Ecto neural progenitor cell (in vitro differentiated cells): ENCODE results near the gene CABLES1.
"Not testable (repeated sequence)": the region's sequence is repeated elsewhere in the genome, so short reads cannot be mapped to it uniquely, and the experiment has no call there.

Experiments used
- DNase-seq: peaks from one replicate; pipeline ENCODE4 v3.0.0-alpha.2; 2018; ENCODE audit warnings: low spot score

The CABLES1 gene

DNA sequence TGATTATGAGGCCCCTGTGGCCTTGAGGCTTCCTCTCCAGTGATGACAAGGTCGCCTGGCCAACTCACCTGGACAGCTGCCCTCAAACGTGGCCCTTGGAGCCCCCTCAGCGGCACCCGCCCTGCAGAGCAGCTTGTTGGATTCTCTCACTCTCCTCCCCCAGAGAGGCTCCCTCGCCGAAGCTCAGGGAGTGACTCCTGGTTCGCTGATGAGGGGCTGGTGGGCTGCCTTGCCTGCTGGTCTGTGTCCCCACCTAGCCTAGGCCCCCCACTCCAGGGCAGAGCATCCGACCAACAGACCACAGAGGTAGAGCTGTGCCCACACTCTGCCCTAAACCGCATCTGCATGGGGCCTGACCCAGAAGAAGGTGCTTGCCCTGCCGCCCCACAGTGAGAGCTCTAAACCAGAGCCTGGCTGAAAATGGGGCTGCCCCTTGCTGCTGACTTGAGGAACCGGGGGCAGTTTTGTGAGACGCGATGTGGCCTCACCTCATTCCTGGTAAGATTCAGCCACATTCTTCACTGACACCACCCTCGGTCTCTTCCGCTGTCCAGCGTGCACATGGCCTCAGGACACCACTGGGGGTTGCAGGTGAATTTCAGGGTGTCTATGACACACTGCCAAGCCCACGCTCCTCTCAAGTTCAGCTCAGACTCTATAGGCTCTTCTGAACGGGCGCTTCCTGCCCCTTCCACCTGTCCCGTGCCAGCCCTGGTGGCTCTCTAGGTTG is 131.6 kb downstream of the CABLES1 start:
- no peak for DNase-seq

DNA sequence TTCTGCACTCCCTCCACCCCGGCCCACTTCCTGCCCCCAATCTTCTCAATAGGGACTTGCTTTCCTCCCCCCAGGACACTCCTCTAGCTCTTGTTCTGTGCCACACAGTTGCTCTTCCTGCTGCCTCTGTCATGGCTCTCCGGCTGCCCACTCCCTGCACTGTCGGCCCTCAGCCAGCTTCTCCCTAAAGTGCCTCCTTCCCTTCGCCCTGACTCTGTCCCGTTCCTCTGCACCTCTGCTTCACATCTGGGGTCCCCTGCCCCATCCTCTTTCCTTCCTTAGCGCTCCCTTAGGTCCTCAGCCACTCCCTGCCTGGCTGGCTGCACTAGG is 132.1 kb downstream of the CABLES1 start:
- DNase-seq = no peak

DNA sequence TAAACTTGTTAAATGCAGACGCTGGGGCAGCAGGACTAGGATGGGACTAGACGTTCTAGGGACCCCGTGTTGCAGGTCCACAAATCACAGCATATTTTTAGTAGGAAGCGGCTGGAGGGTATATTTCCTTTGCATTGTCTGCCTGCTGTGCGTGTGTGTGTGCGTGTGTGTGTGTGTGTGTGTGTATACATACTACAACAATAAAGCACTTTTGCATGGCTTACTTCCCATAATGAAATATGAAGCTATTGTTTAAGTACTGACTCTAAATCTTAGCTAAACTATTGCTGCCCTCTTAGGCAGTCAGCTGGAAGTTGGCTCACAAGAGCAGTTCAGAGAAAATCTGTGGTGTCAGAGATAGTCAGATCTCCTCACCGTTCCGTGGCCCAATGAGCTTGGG is 133.4 kb downstream of the CABLES1 start:
- DNase-seq = no peak

DNA sequence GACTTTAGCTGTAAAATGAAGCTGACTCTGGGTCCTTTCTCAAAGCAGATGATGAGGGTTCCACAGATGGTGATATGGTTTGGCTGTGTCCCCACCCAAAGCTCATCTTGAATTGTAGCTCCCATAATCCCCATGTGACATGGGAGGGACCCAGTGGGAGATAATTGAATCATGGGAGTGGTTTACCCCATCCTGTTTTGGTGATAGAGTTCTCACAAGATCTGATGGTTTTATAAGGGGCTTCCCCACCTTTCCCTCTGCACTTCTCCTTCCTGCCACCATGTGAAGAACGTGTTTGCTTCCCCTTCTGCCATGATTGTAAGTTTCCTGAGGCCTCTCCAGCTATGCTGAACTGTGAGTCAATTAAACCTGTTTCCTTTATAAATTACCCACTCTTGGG is 133.8 kb downstream of the CABLES1 start:
- not testable (repeated sequence) for DNase-seq

DNA sequence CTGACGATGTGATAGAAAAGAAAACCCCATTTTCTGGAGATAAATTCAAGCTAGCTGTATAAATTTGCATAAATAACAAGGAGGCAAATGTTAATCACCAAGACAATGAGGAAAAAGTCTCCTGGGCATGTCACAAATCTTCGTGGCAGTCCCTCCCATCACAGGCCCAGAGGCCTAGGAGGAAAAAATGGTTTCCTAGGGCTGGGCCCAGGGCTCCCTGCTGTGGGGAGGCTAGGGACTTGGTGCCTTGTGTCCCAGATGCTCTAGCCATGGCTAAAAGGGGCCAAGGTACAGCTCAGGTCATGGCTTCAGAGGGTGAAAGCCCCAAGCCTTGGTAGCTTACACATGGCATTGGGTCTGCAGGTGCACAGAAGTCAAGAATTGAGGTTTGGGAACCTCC is 134.6 kb downstream of the CABLES1 start:
- DNase-seq = no peak

DNA sequence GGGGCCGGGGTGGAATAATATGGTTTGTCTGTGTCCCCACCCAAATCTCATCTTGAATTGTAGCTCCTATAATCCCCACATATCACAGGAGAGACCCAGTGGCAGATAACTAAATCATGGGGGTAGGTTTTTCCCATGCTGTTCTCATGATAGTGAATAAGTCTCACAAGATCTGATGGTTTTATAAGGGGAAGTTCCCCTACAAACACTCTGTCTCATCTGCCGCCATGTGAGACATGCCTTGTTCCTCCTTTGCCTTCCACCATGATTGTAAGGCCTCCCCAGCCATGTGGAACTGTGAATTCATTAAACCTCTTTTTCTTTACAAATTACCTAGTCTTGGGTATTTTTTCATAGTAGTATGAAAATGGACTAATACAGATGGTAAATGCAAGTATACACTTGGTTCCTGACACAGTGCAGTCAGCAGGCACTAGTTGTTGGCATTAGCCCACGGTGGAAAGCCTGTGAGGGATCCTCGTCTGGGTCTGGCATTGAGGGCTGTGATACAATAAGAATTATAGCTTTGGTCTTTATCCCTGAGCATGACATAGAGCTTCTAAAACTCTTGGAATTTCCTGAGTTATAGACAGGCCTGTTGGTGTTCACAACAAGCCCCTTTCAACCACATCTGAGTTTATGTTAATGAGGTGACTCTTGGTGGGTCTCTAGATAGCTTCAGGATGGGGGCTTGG is 135.8 kb downstream of the CABLES1 start:
- DNase-seq = no peak

DNA sequence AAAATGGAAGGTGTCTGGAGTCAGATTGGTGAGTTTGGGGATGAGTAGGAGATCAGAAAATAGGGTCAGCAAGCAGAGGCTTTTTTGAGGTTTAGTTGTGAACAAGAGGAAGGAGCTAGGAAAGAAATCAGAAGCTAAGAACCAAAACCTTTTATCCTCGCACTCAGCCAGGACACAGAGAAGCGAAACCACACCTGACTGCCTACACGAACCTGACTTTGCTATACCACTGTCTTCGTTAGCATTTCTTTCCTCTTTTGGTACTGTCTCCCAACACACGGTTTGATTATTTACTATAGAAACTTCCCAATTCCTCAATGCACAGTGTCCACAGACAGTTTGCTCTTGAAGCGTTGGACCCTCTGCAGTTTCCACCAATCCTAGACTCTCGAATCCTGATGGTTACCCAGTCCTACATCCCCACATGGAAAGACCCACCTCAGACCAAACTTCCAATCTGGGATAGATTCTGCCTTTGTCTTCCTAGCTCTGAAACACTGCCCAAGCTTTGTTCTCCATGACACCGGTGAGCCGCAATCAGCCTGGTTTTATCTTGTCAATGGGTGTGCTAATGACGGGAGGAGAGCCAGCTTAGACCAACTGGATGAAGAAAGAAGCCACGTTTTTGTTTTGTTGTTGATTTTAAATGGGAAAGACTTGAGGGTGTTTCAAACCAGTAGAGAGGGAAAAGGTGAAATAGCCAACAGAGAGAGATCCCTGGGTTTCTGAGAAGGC is 137.4 kb downstream of the CABLES1 start:
- no peak for DNase-seq

DNA sequence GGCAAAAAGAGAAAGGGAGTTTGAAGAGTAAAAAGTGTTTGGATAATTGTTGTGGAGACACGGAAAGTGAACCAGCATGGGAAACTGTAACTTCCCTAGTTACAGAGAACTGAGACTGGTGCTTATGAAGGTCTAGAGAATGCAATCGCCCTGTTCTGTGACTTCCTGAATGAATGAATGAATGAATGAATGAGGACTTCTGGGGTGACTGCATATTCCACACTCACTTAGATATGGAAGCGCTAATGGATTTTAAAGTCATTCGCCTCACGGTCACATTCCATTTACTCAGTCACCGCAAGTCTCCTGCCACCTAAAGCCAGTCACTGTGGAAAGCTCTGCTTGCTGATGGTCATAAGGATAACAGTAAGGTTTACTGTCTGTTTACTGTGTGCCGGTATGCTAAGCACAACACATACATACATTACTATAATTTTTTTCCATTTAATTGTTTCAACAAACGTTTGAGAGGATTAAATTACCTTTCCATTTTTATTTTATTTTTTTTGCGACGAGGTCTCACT is 138.2 kb downstream of the CABLES1 start:
- DNase-seq = no peak

DNA sequence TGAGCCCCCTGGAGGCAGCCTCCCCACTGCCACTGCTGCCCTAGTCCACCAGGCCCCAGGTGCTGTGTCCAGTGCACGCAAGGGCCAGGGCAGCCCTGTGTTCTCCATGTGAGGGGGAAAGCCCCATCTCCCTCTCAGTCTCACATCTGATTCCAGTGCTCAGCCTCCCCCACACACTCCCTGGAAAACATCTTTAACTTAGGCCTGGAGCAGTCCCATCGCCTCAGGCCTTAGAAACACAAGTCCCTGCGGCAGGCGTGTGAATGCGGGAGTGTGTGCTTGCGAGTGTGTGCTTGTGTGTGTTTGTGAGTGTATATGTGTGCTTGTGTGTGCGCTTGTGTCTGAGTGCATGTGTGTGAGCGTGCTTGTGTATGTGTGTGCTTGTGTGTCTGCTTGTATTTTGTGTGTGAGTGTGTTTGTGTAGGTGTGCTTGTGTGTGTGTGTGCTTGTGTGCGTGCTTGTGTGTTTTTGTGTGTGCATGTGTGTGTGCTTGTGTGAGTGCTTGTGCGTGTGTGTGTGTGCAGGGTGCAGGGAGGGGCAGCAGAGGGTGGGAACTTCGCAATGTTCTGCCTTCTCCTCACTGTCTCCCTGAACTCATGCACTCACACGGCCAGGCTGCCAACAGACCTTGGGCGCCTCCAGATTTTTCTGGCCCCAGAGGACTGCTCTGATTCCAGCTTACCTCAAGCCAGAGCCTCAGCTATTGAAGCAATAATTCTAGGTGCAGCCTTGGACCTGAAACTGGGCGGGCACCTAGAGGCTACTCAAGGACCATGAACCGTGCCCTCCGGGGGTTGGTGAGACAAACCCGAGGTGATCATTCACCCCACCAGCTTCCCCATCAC is 139.6 kb downstream of the CABLES1 start:
- no peak for DNase-seq

DNA sequence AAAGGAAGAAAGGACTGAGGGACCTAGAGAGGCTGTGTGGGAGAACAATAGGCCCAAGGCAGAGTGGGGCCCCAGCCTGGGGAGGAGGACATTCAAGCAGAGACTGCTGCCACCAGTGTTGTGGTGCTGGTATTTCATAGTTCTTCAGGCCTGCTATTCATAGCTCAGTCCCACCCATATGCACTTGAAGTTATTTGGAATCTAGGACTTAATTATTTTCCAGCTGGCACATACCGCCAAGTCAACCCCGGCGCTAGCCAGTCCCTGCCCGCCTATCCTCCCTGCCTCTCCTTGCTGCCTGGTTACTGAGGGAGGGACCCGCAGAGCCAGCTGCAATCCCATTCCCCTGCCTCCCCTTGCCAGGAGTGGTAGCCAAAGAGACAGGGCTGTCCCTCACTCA is 141.2 kb downstream of the CABLES1 start:
- no peak for DNase-seq

DNA sequence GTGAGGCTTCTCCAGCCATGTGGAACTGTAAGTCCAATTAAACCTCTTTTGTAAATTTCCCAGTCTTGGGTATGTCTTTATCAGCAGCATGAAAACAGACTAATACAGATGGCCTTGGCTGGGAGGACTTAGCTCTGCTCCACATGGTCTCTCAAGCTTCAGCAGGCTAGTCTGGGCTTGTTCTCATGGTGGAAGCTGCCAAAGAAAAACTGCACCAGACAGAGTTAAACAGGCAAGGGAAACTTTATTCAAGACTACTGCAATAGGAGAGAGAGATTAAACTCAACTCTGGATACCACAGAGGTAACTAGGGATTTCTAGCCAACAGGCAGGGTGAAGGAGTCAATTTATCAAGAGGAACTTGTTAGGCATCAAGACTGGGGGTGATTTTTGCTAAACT is 142.1 kb downstream of the CABLES1 start:
- DNase-seq = no peak

DNA sequence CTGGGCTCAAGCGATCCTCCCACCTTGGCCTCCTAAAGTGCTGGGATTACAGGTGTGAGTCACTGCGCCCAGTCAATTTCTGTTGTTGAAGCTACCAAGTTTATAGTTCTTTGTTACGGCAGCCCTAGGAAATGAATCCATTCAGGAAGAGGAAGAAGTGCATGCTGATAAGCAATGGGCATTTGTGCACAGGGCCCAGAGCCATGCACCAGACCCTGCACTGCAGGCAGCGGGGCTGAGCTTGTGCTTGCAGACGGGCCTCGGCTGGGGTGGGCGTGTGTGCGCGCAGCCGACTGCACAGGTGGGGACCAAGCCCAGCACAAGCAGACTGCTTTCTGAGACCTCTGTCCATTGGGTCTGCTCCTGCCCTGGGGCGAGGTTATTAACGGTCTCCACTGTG is 144.6 kb downstream of the CABLES1 start:
- no peak for DNase-seq

DNA sequence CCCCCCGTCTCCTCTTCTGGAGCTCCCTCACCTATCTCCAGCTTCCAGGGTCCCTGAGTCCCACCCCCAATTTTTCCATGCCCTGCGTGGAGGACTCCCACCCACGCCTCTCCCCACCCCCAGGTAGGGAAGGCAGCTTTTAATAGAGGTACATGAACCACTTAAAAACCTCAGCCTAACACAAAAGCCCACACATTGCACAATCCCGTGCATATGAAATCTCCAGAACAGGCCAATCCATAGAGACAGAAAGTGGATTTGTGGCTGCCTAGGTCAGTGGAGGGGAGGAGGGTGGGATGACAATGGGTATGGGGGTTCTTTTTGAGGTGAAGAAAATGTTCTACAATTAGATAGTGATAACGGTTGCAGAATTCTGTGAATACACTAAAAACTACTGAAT is 145.6 kb downstream of the CABLES1 start:
- DNase-seq = no peak

DNA sequence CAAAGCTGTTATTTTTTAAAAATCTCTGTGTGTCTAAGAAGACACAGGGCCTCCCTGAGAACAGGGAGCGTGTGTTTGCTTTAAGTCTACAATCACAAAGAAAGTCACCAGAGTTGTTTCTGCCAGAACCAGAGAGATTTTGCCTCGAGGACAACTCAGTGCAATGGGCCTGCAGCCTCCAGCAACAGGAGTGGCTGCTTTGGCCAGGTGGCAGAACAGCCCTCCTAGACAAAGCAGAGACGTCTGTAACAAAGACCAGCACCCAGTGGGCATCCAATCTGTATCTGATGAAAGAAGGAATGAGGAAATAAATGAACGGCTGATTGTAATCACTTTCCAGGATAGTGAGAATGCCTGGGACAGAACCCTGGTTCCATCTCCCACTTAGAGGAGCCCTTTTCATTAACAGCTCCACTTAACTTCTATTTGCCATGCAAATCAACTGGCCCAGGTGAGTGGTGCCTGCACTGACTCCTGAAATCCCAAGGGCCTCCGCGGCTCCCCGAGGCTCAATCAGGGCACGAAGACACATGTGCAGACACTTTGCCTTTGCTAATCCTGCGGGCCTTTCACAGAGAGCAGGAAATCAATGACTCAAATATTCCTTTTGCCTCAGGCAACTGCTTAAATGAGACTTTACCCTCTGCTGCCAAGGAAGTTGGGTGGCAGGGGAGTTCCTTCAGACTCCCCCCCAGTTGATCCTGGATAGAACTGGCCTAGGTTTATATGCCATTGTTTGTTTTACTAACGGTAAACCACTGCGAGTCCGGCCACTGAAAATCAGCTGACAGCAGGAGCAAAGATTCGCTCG is 146.5 kb downstream of the CABLES1 start:
- DNase-seq = peak; percentile 46

DNA sequence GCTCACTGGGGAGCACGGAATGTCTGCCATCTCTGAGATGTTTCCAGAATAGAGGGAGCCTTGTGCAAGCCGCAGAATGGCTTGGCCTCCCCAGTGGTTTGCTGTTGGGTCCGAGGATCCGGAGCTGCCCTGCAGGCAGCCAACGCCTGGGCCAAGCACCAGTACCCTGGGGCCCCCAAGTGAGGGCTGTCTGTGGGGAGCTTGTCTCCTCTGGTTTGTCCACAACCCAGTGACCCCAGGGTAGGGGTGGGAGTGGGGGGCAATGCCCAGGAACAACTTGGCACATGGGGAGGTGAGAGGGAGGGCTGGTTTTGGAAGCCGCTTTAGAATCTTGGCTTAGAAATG is 147.1 kb downstream of the CABLES1 start:
- DNase-seq = no peak

DNA sequence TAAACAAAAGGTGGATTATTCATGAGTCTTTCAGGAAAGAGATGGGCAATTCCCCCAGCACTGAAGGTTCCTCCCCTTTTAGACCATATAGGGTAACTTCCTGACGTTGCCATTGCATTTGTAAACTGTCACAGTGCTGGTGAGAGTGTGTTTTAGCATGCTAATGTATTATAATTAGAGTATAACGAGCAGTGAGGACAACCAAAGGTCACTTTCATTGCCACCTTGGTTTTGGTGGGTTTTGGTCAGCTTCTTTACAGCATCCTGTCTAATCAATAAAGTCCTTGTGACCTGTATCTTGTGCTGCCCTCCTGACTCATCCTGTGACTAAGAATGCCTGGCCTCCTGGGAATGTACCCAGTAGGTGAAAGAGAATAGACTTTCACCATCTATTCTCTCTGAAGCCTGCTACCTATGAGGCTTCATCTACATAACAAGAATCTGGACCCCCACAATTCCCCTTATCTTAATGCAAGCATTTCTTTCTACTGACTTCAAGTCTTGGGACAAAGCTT is 148.7 kb downstream of the CABLES1 start:
- no peak for DNase-seq

DNA sequence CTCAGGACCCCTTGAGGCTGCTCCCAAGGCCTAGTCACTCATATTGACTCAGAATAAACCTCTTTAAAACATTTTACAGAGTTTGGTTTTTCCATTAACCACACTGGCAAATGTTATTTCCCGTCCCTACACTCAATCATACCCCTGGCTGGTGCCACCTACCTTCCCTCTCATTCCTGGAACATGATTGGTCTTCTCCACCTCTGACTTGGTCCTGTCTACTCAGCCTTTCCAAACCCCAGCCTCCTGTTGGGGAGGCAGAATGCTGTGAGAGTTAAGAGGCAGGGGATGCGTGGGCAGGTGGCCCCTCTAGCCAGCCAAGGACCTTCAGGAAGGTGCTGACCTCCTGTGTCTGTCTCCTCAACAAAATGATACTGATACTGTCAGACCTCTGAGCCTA is 149.3 kb downstream of the CABLES1 start:
- DNase-seq = no peak

DNA sequence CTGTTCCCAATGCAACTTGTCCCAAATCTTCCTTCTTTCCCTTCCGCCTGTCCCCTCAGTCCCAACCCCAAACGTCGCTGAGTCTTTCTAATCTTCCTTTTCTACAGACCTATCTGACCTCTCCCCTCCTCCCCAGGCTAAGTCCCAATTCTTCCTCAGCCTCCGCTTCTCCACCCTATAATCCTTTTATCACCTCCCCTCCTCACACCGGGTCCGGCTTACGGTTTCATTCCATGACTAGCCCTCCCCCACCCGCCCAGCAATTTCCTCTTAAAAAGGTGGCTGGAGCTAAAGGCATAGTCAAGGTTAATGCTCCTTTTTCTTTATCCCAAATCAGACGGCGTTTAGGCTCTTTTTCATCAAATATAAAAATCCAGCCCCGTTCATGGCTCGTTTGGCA is 150.3 kb downstream of the CABLES1 start:
- not testable (repeated sequence) for DNase-seq

DNA sequence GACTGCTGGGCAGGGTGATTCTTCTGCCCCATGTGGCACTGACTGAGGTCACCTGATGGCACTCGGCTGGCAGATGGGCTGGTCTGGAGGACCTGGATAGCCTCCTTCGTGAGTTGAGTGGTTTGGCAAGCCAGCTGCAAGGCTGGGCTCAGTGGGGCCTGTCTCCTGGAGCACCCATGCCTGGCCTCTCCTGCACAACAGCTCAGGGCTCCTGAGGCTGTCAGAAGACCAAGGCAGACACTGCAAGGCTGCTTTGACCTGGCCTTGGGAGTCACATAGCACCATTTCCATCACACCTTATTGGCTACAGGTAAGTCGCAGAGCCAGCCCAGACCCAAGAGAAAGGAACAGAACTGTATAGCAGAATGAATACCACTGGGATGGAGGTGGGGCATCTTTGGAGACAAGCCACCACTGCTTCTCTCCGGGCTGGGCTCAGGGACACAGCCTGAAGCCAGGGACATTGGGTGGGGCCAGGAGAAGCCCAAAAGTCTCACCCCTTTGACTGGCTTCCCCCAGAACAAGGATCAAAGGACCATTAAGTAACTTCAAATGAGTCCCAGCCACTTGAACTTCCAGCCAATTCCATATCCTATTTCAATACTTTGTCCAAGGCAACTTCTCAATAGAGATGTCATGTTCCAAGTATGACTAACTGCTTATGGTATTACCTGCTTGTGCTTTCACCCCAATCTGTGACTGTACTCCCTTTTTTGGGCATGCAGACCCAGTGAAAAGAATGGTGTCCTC is 156.3 kb downstream of the CABLES1 start:
- DNase-seq = no peak

DNA sequence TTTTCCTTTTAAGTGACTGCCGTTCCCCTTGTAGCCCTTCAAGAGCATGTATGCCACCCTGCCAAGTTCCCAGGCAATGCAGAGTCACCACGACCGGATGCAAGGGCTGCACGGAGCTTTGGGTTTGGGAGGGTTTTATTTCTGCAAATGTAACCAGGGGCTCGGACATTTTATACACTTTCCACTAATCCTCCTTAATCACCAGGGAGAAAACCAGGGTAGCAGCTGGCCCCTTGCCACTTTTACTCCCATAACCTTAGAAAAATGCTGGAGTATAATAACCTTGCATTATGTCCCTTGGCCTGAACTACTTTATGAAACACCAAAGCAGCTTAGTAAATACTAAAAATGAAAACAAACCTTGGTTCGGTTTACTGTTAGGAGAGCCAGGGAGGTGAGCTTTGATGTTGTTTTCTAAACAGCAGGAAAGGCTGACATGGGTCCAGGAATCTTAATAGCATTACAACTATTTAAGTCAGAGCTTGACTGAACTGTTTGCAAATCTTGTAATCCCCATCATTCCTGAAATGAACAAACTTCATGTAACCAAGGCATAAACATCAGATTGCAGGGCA is 165.0 kb downstream of the CABLES1 start:
- no peak for DNase-seq
